Measurements from ENCODE around the gene INPP5J.

- no peak for TF ChIP-seq CTCF (IDR thresholded peaks at IDR 0.05; ENCODE audit: low read depth, low read length, poor library complexity, severe bottlenecking)
- TF ChIP-seq EZH2phosphoT487 (IDR thresholded peaks at IDR 0.05; ENCODE audit: borderline replicate concordance, low read length), result no peak
Measured at GRCh38 chr22:31138126-31138525, 15.4 kb downstream of the INPP5J start.
